Central memory CD8-positive, alpha-beta T cell (primary cell): ENCODE measurements around the gene VAMP3.

Experiments used
- ATAC-seq: fragments of 150-1000 bp; cut with Tn5 transposase; replicated peaks from 2 replicates; pipeline ENCODE4 v1.10.0; 2022; ENCODE audit warnings: mild to moderate bottlenecking, moderate FRiP score, moderate number of reproducible peaks; ENCODE audit not compliant: poor library complexity, severe bottlenecking; ENCODE audit errors: extremely low read depth
- DNase-seq, 2 donors: peaks; one replicate each; pipeline ENCODE4 v3.0.0; 2021; ENCODE audit warnings: low spot score in 2 of 2
- H3K27ac Mint-ChIP-seq: one replicate; pipeline ENCODE4 v1.8.0; 2022; ENCODE audit warnings: low read depth, mild to moderate bottlenecking, moderate library complexity, mixed read lengths
- H3K27me3 Mint-ChIP-seq: one replicate; pipeline ENCODE4 v1.8.0; 2022; ENCODE audit warnings: mixed read lengths
- H3K36me3 Mint-ChIP-seq: one replicate; pipeline ENCODE4 v1.8.0; 2022; ENCODE audit warnings: mild to moderate bottlenecking, moderate library complexity, mixed read lengths; ENCODE audit not compliant: insufficient read depth
- H3K4me1 Mint-ChIP-seq: one replicate; pipeline ENCODE4 v1.8.0; 2022; ENCODE audit warnings: mixed read lengths
- H3K4me3 Mint-ChIP-seq: one replicate; pipeline ENCODE4 v1.8.0; 2022; ENCODE audit warnings: mild to moderate bottlenecking, moderate library complexity, mixed read lengths
- H3K9me3 Mint-ChIP-seq: one replicate; pipeline ENCODE4 v1.8.0; 2022; ENCODE audit warnings: mixed read lengths

Gene VAMP3

DNA sequence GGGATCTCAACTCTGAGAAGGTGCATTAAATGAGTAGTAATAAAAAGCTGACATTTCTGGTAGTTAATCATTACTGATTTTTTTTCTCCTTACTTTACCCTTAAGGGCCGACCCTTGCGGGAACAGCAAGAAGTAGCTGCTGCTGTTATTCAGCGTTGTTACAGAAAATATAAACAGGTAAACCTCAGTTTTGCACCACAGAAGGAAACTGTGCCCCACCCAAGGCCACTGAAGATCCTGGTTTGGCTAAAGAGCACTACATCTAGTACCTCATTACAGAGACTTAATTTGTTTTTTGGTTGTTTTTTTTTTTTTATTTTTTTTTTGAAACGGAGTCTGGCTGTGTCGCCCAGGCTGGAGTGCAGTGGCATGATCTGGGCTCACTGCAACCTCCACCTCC, 23.5 kb upstream of the VAMP3 start:
- Mint-ChIP-seq H3K36me3 (peaks cover 1% of the 10 kb centered on the region), H3K4me1 (peaks cover 1% of the 10 kb centered on the region), H3K9me3 (no peaks in the 10 kb centered on the region), H3K27me3 (peaks cover 44% of the 10 kb centered on the region), H3K4me3 (no peak overlapping the region), H3K27ac (no peak overlapping the region)
- ATAC-seq = no peak
- no peak for DNase-seq

DNA sequence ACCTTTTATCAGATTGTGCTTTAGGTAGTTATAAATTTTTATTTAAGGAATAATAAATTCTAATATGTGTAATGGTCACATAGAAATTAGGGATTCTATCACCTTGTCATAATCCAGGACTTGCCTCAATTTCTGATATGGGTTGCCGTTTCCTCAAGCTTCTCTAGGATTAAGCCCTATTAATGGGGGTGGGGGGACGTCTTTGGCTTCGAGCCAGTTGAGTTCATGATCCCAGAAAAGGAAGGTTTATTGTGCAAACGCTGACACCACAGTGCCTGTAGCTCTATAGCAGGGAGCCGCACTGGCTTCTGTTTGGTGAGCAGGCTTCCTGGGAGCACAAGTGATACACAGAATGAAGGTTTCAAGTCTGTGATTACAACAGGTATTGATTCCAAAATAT, 22.0 kb upstream of the VAMP3 start:
- no peak for ATAC-seq
- Mint-ChIP-seq H3K27me3 (peaks cover 59% of the 10 kb centered on the region), H3K4me1 (peaks cover 9% of the 10 kb centered on the region), H3K4me3 (no peak overlapping the region), H3K27ac (no peak overlapping the region), H3K36me3 (peaks cover 1% of the 10 kb centered on the region), H3K9me3 (no peaks in the 10 kb centered on the region)
- no peak for DNase-seq

DNA sequence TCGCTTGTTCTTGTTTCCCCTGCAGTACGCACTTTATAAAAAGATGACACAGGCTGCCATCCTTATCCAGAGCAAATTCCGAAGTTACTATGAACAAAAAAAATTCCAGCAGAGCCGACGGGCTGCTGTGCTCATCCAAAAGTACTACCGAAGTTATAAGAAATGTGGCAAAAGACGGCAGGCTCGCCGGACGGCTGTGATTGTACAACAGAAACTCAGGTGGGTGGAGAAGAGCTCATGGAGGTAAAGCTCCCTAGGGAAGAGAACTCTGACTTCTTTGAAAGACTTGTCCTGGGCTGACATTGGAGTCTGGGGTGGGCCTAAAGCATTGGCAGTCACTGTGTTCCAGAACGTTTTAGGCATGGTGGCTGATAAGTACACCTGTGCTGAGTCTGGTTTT, 19.9 kb upstream of the VAMP3 start:
- DNase-seq (no peak), ATAC-seq (no peak)
- peaks cover 9% of the 10 kb centered on the region for H3K4me1 Mint-ChIP-seq
- H3K4me3 Mint-ChIP-seq = no peak overlapping the region
- no peaks in the 10 kb centered on the region for H3K9me3 Mint-ChIP-seq
- no peak overlapping the region for H3K27ac Mint-ChIP-seq
- no peaks in the 10 kb centered on the region for H3K36me3 Mint-ChIP-seq
- peaks cover 52% of the 10 kb centered on the region for H3K27me3 Mint-ChIP-seq

- DNase-seq (no peak), ATAC-seq (no peak)
- Mint-ChIP-seq H3K36me3 (no peaks in the 10 kb centered on the region), H3K27ac (no peak overlapping the region), H3K4me1 (peaks cover 9% of the 10 kb centered on the region), H3K4me3 (peak overlapping the region; percentile 23), H3K9me3 (no peaks in the 10 kb centered on the region), H3K27me3 (peaks cover 51% of the 10 kb centered on the region)
These were observed 18.3 kb upstream of the VAMP3 start for GRCh38 chr1:7752512-7753417.

- peaks cover 51% of the 10 kb centered on the region for H3K27me3 Mint-ChIP-seq
- DNase-seq (no peak), ATAC-seq (no peak)
- H3K4me3 Mint-ChIP-seq = no peak overlapping the region
- no peaks in the 10 kb centered on the region for H3K9me3 Mint-ChIP-seq
- H3K4me1 Mint-ChIP-seq = peaks cover 9% of the 10 kb centered on the region
- no peaks in the 10 kb centered on the region for H3K36me3 Mint-ChIP-seq
- no peak overlapping the region for H3K27ac Mint-ChIP-seq
These were observed 17.5 kb upstream of the VAMP3 start for GRCh38 chr1:7753641-7754040.

DNA sequence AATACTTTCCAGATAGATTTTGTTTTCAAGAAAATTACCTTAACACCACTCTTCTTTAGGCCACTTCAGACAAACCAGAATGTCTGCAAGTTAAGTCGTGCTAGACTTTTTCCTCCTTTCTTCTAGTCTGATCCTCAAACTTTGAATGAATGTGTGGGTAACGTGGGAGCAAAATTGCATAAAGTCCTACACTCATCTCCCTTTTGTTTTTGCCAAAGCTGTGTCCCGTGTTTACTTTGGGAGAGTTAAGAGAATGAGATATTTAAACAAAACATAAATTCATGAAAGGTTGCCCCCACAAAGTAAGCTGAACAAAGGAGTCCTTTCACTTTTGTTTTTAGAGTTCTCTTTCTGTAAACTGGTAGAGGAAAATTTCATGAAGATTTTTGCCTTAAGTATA, 16.9 kb upstream of the VAMP3 start:
- H3K9me3 Mint-ChIP-seq = no peaks in the 10 kb centered on the region
- no peak for ATAC-seq
- H3K27me3 Mint-ChIP-seq = peaks cover 51% of the 10 kb centered on the region
- no peaks in the 10 kb centered on the region for H3K36me3 Mint-ChIP-seq
- no peak overlapping the region for H3K27ac Mint-ChIP-seq
- DNase-seq = no peak
- peaks cover 9% of the 10 kb centered on the region for H3K4me1 Mint-ChIP-seq
- no peak overlapping the region for H3K4me3 Mint-ChIP-seq

DNA sequence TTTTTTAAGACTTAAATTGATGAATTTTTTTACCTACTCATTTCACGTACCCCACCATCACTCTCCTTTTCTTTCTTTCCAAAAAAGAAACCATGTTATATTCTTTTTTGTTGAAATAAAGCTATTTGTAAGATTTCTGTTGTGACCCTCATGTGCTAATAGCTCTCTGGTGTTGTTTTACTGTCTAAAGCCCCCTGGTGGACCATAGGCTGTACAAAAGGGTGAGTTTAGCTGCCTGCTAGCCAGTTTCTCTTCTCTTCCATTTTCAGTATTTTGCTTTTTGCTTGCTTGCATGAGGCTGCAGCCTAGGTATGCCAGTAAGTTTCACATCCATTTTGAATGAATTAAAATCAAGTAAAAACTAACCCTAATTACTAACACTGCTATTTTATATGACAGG, 15.6 kb upstream of the VAMP3 start:
- peaks cover 47% of the 10 kb centered on the region for H3K27me3 Mint-ChIP-seq
- H3K27ac Mint-ChIP-seq = no peak overlapping the region
- DNase-seq (no peak), ATAC-seq (no peak)
- H3K4me1 Mint-ChIP-seq = peaks cover 9% of the 10 kb centered on the region
- no peaks in the 10 kb centered on the region for H3K9me3 Mint-ChIP-seq
- no peak overlapping the region for H3K4me3 Mint-ChIP-seq
- H3K36me3 Mint-ChIP-seq = no peaks in the 10 kb centered on the region

DNA sequence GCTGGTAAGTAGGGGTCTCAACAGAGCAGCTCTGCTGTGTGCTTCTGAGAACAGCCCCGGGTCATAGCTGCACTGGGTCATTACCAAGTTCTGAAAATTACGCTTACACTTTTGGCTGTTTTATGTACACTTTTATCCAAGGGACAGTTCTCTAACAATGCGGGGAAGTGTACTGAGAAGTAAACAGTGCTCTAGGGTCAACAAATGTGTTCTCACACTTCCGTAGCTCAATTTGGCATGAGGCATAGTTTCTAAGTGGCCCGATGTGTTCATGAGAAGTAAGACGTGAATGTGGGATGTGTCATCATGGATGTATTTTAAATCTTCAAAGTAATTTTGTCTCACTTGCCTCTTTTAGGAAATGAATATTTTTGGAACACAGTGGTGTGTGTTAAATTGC, 10.9 kb upstream of the VAMP3 start:
- H3K27ac Mint-ChIP-seq = no peak overlapping the region
- no peak for DNase-seq

DNA sequence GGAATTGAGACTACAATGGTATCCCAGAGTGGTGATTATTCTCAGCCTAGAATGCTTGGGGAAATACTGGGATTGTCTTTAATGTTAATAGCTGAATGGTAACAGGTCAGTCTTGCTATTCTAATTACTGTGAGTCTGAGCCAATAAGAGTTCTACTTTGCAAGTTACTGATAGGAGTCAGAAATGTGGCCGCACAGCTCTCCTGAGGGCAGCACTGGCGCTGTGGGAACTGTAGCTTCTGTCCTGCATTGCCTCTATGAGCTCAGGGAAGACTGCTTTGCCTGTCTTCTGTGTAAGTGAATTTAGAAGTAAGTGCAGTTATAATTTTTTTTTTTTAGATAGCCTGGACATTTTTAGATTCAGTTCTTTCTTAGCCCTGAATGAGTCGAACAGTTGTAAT, 10.0 kb upstream of the VAMP3 start:
- no peaks in the 10 kb centered on the region for H3K4me1 Mint-ChIP-seq
- no peak overlapping the region for H3K4me3 Mint-ChIP-seq
- DNase-seq (no peak), ATAC-seq (no peak)
- H3K27ac Mint-ChIP-seq = no peak overlapping the region
- H3K36me3 Mint-ChIP-seq = no peaks in the 10 kb centered on the region
- H3K9me3 Mint-ChIP-seq = no peaks in the 10 kb centered on the region
- peaks cover 12% of the 10 kb centered on the region for H3K27me3 Mint-ChIP-seq

More for the DNA sequence above, 10.9 kb upstream of the VAMP3 start:
- Mint-ChIP-seq H3K4me1 (no peaks in the 10 kb centered on the region), H3K36me3 (no peaks in the 10 kb centered on the region), H3K9me3 (no peaks in the 10 kb centered on the region), H3K4me3 (no peak overlapping the region), H3K27me3 (peaks cover 13% of the 10 kb centered on the region)
- no peak for ATAC-seq

DNA sequence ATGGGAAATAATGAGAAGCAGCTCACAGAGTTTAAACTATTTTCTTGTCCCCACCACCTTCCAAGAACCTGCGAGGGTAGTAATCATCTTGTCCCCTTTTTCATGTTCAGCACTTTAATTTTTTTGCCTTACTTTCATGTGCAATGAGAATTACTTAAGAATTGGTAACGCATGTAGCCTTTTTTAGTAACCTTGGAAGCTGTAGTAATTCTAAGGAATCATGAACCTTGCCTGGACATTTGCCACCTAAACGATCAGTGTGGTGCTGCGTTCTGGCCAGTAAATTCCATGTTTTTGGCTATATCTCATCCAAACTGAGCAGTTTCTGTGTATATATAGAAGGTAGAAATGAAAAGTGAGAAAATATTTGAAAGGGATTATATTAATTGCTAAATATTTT, 3.9 kb upstream of the VAMP3 start:
- no peak overlapping the region for H3K27ac Mint-ChIP-seq
- peaks cover 18% of the 10 kb centered on the region for H3K27me3 Mint-ChIP-seq
- no peaks in the 10 kb centered on the region for H3K9me3 Mint-ChIP-seq

GRCh38 chr1:7768583-7768982, 2.5 kb upstream of the VAMP3 start:
- ATAC-seq = no peak
- Mint-ChIP-seq H3K9me3 (no peaks in the 10 kb centered on the region), H3K4me3 (no peak overlapping the region), H3K27ac (no peak overlapping the region), H3K36me3 (peaks cover 2% of the 10 kb centered on the region), H3K27me3 (peaks cover 12% of the 10 kb centered on the region), H3K4me1 (peaks cover 17% of the 10 kb centered on the region)
- no peak for DNase-seq

More for the DNA sequence above, 3.9 kb upstream of the VAMP3 start:
- Mint-ChIP-seq H3K4me3 (no peak overlapping the region), H3K36me3 (no peaks in the 10 kb centered on the region), H3K4me1 (peaks cover 6% of the 10 kb centered on the region)
- ATAC-seq = no peak
- no peak for DNase-seq

GRCh38 chr1:7769673-7770412, 1.3 kb upstream of the VAMP3 start:
- peaks cover 17% of the 10 kb centered on the region for H3K4me1 Mint-ChIP-seq
- H3K27me3 Mint-ChIP-seq = peaks cover 11% of the 10 kb centered on the region
- no peak for DNase-seq
- H3K9me3 Mint-ChIP-seq = no peaks in the 10 kb centered on the region
- H3K36me3 Mint-ChIP-seq = peaks cover 7% of the 10 kb centered on the region
- no peak overlapping the region for H3K4me3 Mint-ChIP-seq
- no peak for ATAC-seq
- H3K27ac Mint-ChIP-seq = no peak overlapping the region

DNA sequence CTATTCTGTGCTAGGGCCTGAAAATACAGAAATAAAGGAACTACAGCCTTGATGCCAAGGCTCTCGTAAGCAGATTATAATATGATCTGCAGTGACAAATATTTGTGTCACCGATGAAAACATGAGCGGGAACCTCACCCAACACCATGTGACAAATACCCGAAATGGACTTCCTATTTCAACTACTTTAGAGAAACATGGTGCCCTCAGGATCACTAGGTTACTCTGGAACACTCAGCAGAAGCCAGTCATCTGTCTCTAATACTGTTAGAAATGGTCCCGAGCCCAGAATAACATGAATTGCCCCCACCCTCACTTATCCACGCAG, 463 bp upstream of the VAMP3 start:
- Mint-ChIP-seq H3K27ac (peak overlapping the region; percentile 98), H3K4me3 (peak overlapping the region; percentile 90), H3K9me3 (no peaks in the 10 kb centered on the region), H3K4me1 (peaks cover 17% of the 10 kb centered on the region), H3K27me3 (peaks cover 10% of the 10 kb centered on the region), H3K36me3 (peaks cover 10% of the 10 kb centered on the region)
- DNase-seq = no peak
- no peak for ATAC-seq
